Activated CD4-positive, alpha-beta T cell treated with anti-CD3 and anti-CD28 coated beads for 48 hours (primary cell): Measurements from ENCODE around the gene CPNE7.
"Not testable (repeated sequence)": the region's sequence is repeated elsewhere in the genome, so short reads cannot be mapped to it uniquely, and the experiment has no call there.

ENCODE experiments used
- DNase-seq: peaks from one replicate; pipeline ENCODE4 v3.0.0-alpha.2; 2020

Gene CPNE7

GRCh38 chr16:89634463-89635385 lies 59.2 kb downstream of the CPNE7 start:
- not testable (repeated sequence) for DNase-seq

DNA sequence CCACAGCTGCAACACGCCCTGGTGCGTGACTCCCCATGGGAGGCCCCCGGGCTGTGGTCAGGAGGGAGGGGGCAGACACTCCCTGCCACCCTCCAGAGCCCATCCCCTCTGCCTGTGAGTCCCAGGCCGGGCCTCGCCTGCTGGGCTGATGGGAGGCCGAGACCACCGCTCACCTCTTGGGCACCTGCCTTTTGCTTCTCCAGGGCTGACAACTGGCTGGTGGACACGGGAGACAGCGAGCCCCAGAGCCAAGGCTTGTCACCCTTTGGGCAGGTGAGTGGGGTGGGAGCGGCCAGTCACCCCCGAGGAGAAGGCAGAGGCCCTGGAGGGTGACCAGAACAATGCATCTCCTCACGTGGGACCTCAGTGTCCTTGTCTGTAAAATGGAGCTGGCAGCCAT lies 61.1 kb downstream of the CPNE7 start:
- DNase-seq = no peak

DNA sequence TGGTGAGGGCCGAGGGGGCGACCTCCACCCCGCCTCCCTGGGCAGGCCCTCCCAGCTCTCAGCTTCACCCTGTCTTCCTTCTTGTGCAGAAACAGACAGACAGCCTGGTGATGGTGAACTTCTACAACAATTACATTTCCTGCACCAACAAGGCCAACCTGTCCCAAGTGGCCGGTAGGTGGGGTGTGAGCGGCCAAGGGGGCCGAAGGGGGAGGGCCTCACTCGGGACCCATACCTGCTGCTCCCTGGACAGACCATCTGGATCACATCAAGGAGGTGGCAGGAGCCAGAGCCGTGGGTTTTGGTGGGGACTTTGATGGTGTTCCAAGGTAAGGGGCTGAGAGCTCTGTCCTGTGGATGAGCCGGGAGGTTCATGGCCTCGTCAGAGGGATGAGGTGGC lies 61.8 kb downstream of the CPNE7 start:
- DNase-seq = no peak

DNA sequence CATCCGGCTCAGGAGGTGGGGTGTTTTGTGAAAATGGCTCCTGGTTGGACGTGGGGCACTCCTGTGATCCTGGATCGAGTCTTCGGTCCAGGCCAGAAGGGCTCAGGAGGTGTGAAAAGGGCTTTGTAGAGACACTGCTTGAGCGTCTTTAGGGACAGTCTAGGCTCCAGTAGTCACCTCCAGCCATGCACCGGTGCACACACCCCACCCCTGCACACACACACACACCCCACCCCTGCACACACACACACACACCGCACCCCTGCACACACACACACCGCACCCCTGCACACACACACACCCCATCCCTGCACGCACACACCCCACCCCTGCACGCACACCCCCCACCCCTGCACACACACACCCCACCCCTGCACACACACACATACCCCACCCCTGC lies 62.9 kb downstream of the CPNE7 start:
- no peak for DNase-seq

DNA sequence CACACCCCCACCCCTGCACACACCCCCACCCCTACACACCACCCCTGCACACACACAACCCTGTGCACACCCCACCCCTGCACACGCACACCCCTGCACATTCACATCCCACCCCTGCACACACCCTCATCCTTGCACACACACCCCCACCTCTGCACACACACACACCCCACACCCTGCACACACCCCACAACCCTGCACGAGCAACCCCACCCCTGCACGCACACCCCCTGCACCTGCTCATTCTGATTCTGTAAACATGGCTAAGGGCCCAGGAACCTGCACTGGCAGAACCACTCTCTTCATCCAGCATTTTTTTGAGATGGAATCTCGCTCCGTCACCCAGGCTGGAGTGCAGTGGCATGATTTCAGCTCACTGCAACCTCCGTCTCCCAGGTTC lies 63.8 kb downstream of the CPNE7 start:
- DNase-seq = no peak

DNA sequence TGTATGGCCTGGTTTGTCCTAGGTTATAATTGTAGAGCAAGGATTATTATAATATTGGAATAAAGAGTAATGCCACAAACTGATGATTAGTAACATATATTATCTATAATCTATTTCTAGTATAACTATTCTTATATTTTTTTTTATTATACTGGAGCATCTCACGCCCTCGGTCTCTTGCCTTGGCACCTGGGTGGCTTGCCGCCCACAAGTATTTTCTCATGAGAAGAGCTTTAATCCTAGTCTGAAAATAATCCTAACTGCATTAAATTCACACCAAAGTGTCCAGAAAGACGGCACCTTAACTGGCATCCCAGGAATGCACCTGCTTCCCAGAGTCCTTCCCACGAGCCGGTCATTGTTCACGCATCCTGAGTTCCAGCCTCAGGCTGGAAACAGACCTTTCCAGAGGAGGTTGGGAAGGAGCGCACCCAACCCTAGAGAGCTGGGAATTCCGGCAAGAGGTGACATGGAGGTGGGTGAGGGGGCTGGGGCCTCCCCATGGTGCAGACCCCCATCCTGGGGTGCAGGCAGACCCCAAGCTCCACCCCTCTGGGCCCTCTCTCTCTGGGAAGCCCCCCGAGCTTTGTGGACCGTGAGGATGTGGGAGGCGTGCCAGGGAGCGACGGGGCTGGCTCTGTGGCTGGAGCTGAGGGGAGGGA lies 66.0 kb downstream of the CPNE7 start:
- DNase-seq = no peak

DNA sequence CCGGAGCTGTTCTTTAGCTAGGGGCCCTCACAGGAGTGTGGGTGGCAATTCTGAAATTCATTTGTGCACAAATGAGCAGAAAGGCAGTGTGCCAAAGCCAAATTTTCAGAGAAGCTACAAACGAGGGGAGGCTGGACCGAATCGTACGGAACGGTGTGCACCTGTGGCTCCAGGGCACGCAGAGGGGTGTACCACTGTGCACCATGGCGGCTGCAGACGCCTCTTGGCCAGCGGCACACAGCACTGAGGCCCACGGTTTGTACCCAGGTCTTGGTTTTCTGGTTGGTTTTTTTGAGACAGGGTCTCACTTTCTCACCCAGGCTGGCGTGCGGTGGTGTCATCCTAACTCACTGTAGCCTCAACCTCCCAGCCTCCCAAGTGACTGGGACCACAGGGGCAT lies 67.0 kb downstream of the CPNE7 start:
- DNase-seq = no peak

DNA sequence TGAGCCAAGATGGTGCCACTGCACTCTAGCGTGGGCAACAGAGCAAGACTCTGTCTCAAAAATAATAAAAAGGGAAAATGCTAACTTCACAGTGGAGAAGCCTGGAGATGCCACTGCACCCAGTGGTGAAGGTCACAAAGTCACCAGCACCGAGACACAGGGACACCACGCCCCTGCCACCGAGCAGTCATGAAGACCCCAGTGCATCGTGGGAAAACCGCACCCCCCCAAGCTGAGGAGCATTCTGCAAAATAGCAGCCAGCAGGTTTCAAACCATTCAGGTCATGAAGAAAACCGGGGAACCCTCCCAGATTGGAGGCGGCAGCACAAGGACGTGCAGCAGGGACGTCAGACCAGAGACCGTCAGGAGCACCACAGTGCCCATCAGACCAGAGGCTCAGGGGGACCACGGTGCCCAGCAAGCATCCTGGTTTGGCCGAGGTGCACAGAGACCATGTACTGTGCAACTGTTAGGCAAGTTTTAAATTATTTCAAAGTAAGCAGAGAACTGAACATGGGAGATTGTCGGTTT lies 68.3 kb downstream of the CPNE7 start:
- DNase-seq = no peak

DNA sequence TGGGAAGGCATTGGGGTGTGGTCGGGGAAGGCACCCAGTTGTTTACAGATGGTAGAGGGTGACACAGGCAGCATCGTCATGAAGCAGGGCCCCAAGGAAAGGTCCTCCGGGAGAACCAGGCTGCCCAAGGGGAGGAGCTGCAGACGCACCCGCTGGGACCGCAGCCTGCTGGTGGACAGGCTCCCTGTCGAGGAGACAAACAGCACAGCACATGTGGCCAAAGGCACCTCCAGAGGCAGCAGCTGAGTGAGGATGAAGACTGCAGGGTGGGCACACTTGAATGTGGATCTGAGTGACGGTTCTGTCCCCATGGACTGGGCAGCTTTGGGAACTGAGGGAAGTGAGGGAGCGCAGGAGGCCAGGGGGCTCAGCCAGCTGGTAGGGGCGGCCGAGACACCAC lies 69.6 kb downstream of the CPNE7 start:
- no peak for DNase-seq

DNA sequence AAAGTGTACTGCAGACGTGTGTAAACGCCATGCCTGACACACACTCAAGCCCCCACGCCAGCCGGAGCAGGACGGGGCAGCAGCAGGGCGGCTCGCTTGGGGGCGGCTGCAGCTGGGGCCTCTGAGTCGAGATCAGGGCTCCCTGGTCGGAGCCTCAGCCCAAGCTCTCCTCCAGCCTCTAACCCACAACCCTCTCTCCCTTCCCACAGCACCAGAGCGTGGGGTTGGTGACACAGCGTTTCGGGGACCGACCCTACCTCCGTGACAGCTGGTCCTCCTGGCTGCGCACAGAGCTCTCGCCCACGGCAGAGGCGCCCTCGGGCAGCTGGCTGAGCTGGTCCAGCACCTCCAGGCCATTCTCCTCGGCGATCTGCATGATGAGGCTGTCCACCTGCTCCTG lies 70.7 kb downstream of the CPNE7 start:
- DNase-seq = no peak
